ENCODE measurements around the gene LRPAP1.
"Not testable (repeated sequence)": the region's sequence is repeated elsewhere in the genome, so short reads cannot be mapped to it uniquely, and the experiment has no call there.

The LRPAP1 gene

GRCh38 chr4:3560465-3560864, 28.2 kb upstream of the LRPAP1 start:
- DNase-seq, result not testable (repeated sequence)

GRCh38 chr4:3559381-3560290, 27.4 kb upstream of the LRPAP1 start:
- not testable (repeated sequence) for DNase-seq

- not testable (repeated sequence) for DNase-seq
Measured at GRCh38 chr4:3558514-3558836, 26.3 kb upstream of the LRPAP1 start.

GRCh38 chr4:3557676-3558513, 25.7 kb upstream of the LRPAP1 start:
- DNase-seq, result not testable (repeated sequence)

GRCh38 chr4:3557088-3557492, 24.9 kb upstream of the LRPAP1 start:
- not testable (repeated sequence) for DNase-seq

- not testable (repeated sequence) for DNase-seq
Measured at GRCh38 chr4:3556244-3556867, 24.1 kb upstream of the LRPAP1 start.

GRCh38 chr4:3555459-3556070, 23.3 kb upstream of the LRPAP1 start:
- not testable (repeated sequence) for DNase-seq

- not testable (repeated sequence) for DNase-seq
Measured at GRCh38 chr4:3551366-3551765, 19.1 kb upstream of the LRPAP1 start.

GRCh38 chr4:3550792-3551325, 18.6 kb upstream of the LRPAP1 start:
- DNase-seq, result not testable (repeated sequence)

GRCh38 chr4:3550041-3550440, 17.8 kb upstream of the LRPAP1 start:
- not testable (repeated sequence) for DNase-seq

- not testable (repeated sequence) for DNase-seq
Measured at GRCh38 chr4:3549694-3550001, 17.4 kb upstream of the LRPAP1 start.

GRCh38 chr4:3548991-3549693, 16.9 kb upstream of the LRPAP1 start:
- DNase-seq, result not testable (repeated sequence)

GRCh38 chr4:3546721-3547120, 14.5 kb upstream of the LRPAP1 start:
- DNase-seq, result not testable (repeated sequence)

- DNase-seq, result not testable (repeated sequence)
Measured at GRCh38 chr4:3545351-3545750, 13.1 kb upstream of the LRPAP1 start.

GRCh38 chr4:3544259-3545025, 12.2 kb upstream of the LRPAP1 start:
- not testable (repeated sequence) for DNase-seq

GRCh38 chr4:3543415-3543814, 11.2 kb upstream of the LRPAP1 start:
- not testable (repeated sequence) for DNase-seq

- not testable (repeated sequence) for DNase-seq
Measured at GRCh38 chr4:3538906-3539305, 6.7 kb upstream of the LRPAP1 start.

- DNase-seq, result not testable (repeated sequence)
Measured at GRCh38 chr4:3535812-3536211, 3.6 kb upstream of the LRPAP1 start.

- DNase-seq, result no peak
Measured at GRCh38 chr4:3533423-3533820, 1.2 kb upstream of the LRPAP1 start.

- DNase-seq, result no peak
Measured at GRCh38 chr4:3532751-3533422, 665 bp upstream of the LRPAP1 start.
